Keratinocyte (primary cell): Measurements from ENCODE around the gene RAET1G.

Experiments used
- EZH2 ChIP-seq: IDR thresholded peaks from one replicate; pipeline ENCODE4 v1.6.1; 2012; ENCODE audit warnings: inconsistent platforms, mild to moderate bottlenecking, low read length, moderate library complexity
- TF ChIP-seq, protein P1 (sequence below), 3 experiments: IDR thresholded peaks in 1 of 3; conservative IDR thresholded peaks in 1 of 3; optimal IDR thresholded peaks in 1 of 3; 2 replicates in 2 of 3; 3 replicates in 1 of 3; pipeline versions ENCODE3 to v1.5.1; 2011; ENCODE audit warnings: low read length in 3 of 3, mild to moderate bottlenecking in 3 of 3, moderate library complexity in 2 of 3, control low read depth in 1 of 3, inconsistent platforms in 1 of 3; ENCODE audit not compliant: insufficient read depth in 2 of 3; ENCODE audit errors: extremely low read depth in 1 of 3

DNA sequence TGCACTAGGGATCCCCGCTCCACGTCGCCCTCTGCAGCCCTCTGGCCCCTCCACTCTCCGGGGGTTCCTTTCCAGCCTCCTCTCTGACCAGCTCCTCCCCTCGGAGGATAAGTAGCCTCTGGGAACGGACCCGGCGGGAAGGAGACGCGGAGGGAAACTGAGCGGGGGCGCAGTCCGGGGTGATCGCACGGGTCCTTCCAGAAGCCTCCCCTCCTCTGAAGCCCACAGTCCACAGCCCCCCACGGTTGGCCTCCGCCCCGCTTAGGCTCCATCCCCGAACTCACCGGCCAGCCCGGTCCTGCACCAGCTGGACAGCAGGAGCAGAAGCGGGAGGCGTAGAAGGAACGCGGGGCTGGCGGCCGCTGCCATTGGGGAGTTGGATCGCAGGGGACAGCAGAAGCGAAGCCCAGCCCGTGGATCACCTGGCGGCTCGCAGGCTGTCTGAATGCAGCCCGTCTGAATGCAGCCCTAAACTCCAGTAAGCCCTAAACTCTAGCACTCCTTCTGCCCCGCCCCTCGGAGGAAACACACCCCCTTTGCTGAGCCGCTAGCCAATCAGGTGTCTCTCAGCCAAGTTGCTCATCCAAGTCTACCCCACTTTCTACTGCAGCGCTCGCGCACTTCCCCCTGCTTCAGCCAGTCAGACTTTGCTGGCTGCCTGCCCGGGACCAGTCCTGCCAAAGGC, at the start of gene RAET1G:
- TF ChIP-seq, protein P1, sequence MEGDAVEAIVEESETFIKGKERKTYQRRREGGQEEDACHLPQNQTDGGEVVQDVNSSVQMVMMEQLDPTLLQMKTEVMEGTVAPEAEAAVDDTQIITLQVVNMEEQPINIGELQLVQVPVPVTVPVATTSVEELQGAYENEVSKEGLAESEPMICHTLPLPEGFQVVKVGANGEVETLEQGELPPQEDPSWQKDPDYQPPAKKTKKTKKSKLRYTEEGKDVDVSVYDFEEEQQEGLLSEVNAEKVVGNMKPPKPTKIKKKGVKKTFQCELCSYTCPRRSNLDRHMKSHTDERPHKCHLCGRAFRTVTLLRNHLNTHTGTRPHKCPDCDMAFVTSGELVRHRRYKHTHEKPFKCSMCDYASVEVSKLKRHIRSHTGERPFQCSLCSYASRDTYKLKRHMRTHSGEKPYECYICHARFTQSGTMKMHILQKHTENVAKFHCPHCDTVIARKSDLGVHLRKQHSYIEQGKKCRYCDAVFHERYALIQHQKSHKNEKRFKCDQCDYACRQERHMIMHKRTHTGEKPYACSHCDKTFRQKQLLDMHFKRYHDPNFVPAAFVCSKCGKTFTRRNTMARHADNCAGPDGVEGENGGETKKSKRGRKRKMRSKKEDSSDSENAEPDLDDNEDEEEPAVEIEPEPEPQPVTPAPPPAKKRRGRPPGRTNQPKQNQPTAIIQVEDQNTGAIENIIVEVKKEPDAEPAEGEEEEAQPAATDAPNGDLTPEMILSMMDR (optimal IDR thresholded peaks at IDR 0.05 in 1 of 3, IDR thresholded peaks at IDR 0.05 in 1 of 3, conservative IDR thresholded peaks at IDR 0.05 in 1 of 3; ENCODE audit: extremely low read depth in 1 of 3, insufficient read depth in 2 of 3, low read length in 3 of 3): no peak
- no peak for TF ChIP-seq EZH2
